Bronchial epithelial cell (primary cell): ENCODE measurements around the gene ATP1A2. TPM values are rescaled to one million over a fixed set of nuclear protein-coding genes. Genes with fewer than 3 reads are reported as not detected.

Source experiments
- DNase-seq: peaks from one replicate; pipeline ENCODE4 v3.0.0-alpha.2; 2010; ENCODE audit warnings: low read depth
- FAIRE-seq: peaks from 2 replicates; lab custom pipeline; 2011; peaks lifted over from hg19 to GRCh38; lab: Jason Lieb, UNC
- H3K27me3 ChIP-seq: 2 replicates; pipeline ENCODE4 v1.5.1; 2011; ENCODE audit warnings: low read length; ENCODE audit not compliant: control insufficient read depth, insufficient read depth
- H3K36me3 ChIP-seq: 2 replicates; pipeline ENCODE4 v1.5.1; 2011; ENCODE audit warnings: low read length; ENCODE audit not compliant: control insufficient read depth, insufficient read depth
- H3K4me3 ChIP-seq: 2 replicates; pipeline ENCODE4 v1.5.1; 2011; ENCODE audit warnings: mild to moderate bottlenecking, low read depth, low read length, control low read depth
- total RNA-seq: library from RNA; depleted of rRNA; stranded (reverse); fragments of >200 nt; gene quantifications from 2 replicates; pipeline ENCODE4 v1.2.1, GENCODE V29; 2014
- TF ChIP-seq, protein P1 (sequence below): IDR thresholded peaks from 2 replicates; pipeline ENCODE4 v1.5.1; 2011; ENCODE audit warnings: mild to moderate bottlenecking, moderate library complexity, low read length, control low read depth, inconsistent platforms; ENCODE audit not compliant: insufficient read depth, severe bottlenecking

Gene ATP1A2
- total RNA-seq, 1 donor from 2014 or later: not detected

DNA sequence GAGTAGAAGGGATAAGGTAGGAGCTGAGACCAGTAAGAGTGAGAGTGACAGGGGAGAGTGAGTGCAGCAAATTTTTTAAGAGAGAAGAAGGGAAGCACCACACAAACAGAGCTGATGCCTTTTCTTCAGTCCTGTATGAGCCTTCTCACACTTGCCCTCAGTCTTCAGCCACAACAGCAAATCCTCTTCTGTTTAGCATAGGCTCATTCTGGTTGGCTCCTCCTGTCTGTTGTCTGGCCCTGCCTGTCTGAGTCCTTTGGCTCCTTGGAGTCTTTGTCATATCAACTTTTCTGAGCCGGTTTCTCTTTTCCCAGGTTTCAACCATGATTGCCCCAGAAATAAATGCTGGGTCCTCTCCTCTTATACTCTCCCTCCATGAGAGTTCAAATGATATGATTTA is 62.1 kb downstream of the ATP1A2 start:
- TF ChIP-seq, protein P1, sequence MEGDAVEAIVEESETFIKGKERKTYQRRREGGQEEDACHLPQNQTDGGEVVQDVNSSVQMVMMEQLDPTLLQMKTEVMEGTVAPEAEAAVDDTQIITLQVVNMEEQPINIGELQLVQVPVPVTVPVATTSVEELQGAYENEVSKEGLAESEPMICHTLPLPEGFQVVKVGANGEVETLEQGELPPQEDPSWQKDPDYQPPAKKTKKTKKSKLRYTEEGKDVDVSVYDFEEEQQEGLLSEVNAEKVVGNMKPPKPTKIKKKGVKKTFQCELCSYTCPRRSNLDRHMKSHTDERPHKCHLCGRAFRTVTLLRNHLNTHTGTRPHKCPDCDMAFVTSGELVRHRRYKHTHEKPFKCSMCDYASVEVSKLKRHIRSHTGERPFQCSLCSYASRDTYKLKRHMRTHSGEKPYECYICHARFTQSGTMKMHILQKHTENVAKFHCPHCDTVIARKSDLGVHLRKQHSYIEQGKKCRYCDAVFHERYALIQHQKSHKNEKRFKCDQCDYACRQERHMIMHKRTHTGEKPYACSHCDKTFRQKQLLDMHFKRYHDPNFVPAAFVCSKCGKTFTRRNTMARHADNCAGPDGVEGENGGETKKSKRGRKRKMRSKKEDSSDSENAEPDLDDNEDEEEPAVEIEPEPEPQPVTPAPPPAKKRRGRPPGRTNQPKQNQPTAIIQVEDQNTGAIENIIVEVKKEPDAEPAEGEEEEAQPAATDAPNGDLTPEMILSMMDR: no peak
- Histone ChIP-seq H3K4me3 (no peak overlapping the region), H3K27me3 (no peaks in the 10 kb centered on the region), H3K36me3 (no peaks in the 10 kb centered on the region)
- DNase-seq: no peak
- FAIRE-seq: no peak

DNA sequence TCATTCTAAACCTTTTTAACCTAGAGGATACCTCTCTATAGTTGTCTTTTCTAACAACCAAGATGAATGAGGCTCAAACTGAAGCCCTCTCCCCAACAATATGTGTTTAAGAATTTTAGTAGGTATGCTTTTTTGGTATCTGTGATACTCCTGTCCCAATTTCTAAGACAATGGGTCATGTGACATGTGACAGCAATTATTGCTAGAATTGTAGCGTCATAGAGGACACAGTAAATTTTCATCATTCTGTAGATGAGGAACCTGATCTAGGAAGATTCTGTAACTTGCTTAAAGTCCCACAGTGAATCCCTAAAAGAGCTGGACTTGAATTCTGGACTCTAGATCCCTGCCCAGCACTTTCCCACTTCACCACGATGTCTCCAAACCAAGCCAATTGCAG is 63.2 kb downstream of the ATP1A2 start:
- DNase-seq (no peak), FAIRE-seq (no peak)
- TF ChIP-seq, protein P1: no peak
- Histone ChIP-seq H3K4me3 (no peak overlapping the region), H3K27me3 (no peaks in the 10 kb centered on the region), H3K36me3 (no peaks in the 10 kb centered on the region)

DNA sequence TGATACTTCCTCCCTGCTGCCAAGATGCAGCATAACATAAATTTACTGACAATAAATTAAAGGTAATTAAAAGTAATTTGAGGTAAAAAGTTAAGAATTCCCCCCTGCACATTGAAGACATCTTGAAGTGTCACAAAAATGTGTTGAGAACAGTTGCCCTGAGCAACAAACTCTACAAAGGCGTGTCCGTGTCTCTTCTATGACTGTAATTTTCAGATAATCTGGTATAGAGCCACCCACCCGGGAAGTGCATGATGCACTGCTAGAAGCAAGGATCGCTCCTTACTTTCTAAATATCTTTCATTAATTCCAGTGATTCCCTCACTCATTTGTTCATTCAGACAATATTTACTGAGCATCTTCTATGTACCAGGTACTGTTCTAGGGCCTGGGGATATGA is 63.8 kb downstream of the ATP1A2 start:
- Histone ChIP-seq H3K27me3 (no peaks in the 10 kb centered on the region), H3K4me3 (no peak overlapping the region), H3K36me3 (no peaks in the 10 kb centered on the region)
- TF ChIP-seq, protein P1: no peak
- DNase-seq (no peak), FAIRE-seq (no peak)

DNA sequence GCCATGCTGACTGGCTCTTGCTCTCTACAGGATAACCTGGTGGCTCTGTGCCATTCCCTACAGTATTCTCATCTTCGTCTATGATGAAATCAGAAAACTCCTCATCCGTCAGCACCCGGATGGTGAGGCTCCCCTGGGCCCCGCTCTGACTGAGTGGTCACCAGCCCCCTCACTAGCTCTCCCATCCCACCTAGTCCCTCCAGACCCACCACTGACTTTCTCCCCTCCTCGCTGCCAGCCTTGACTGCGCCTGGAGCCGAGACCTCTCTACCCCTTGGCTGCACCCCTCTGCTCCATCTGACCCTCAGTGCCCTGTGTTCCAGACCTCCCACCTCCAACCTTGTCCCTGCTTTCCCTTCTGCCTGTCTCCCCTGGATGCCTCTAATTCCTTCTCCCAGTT is 70.7 kb downstream of the ATP1A2 start:
- FAIRE-seq (no peak), DNase-seq (no peak)
- TF ChIP-seq, protein P1: no peak
- Histone ChIP-seq H3K4me3 (no peak overlapping the region), H3K36me3 (no peaks in the 10 kb centered on the region), H3K27me3 (no peaks in the 10 kb centered on the region)

DNA sequence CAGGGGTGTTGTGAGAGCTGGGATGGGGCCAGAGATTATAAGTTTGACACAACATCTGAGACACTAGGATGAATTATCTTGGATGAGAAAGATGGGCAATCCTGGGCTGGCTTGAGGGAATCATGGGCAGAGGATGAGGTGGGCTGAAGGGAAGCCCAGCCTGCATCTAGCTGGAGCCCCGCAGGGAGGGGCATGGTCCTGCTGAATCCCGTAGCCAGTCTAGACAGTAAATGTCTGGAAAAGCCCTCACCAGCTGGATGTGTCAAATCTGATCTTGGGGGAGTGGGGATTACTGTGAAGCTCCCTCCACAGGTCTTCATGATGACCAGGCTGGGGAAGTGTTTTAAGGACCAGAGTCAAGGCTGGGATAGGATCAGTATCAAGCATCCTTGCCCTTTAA is 71.2 kb downstream of the ATP1A2 start:
- no peak for DNase-seq
- TF ChIP-seq, protein P1: no peak
- no peak overlapping the region for H3K4me3 ChIP-seq
- FAIRE-seq: no peak
- no peaks in the 10 kb centered on the region for H3K27me3 ChIP-seq
- H3K36me3 ChIP-seq: no peaks in the 10 kb centered on the region

DNA sequence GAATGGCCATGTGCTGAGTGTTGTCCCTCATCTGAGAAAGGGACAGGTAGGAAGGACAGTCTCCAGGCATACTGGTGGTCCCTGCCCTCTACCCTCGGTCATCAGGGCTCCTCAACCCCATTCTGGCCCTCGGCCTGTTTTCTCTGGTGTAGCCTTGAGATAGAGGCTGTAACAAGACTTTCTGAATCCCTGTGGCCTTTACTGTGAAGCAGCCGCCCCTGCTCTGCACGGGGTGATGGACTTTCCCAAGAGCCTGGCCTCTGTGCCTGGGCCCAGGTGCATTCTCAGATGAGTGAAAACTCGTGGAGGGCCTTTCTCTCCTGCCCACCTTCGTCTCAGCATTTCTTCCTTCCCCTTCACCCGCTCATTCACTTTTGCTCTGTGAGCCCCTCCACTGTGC is 71.8 kb downstream of the ATP1A2 start:
- H3K4me3 ChIP-seq: no peak overlapping the region
- no peaks in the 10 kb centered on the region for H3K36me3 ChIP-seq
- no peak for DNase-seq
- no peak for FAIRE-seq
- H3K27me3 ChIP-seq: no peaks in the 10 kb centered on the region
- TF ChIP-seq, protein P1: no peak
